ENCODE results near the gene GPR153.

GPR153 gene

DNA sequence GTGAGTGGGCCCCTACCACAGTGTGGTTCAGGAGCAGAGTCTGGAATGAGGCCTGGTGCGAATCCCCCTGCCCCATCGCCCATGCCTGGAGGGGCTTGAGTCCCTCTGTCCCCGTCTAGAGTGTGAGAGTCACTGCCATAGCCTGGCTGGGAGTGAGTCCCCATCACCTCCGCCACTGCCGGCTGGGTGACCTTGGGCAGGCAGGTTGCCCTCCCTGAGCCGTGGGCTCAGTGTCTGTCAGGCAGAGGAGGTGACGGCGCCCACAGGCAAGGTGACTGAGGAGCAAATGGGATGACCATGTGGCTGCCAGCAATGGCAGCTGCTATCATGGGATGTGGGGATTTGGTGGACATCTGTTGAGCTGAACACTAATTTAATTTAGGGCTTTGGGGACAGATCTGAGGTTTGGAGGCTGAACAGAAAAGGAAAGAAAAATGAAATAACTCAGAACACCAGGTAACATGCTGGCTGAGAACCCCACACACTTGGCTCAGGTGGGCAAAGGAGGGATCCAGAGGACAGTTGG is 38.1 kb upstream of the GPR153 start:
- Histone ChIP-seq H3K36me3 (ENCODE audit: insufficient read depth, low read length) (no peaks in the 10 kb centered on the region), H3K9ac (ENCODE audit: low read depth, low read length) (no peak overlapping the region), H3K9me3 (replicated peaks; ENCODE audit: low read length) (no peaks in the 10 kb centered on the region), H3K27me3 (ENCODE audit: control insufficient read depth, insufficient read depth, low read length) (no peaks in the 10 kb centered on the region), H3K4me1 (ENCODE audit: control insufficient read depth, insufficient read depth, low read length) (peaks cover 23% of the 10 kb centered on the region), H3K4me3 (ENCODE audit: low read length) (no peak overlapping the region), H3K4me2 (ENCODE audit: low read length) (no peak overlapping the region)

- H3K27me3 ChIP-seq (ENCODE audit: control insufficient read depth, insufficient read depth, low read length) = no peaks in the 10 kb centered on the region
- no peak overlapping the region for H3K9ac ChIP-seq (ENCODE audit: low read depth, low read length)
- H3K4me2 ChIP-seq (ENCODE audit: low read length) = no peak overlapping the region
- H3K36me3 ChIP-seq (ENCODE audit: insufficient read depth, low read length) = peaks cover 2% of the 10 kb centered on the region
- H3K4me1 ChIP-seq (ENCODE audit: control insufficient read depth, insufficient read depth, low read length) = peaks cover 26% of the 10 kb centered on the region
- no peaks in the 10 kb centered on the region for H3K9me3 ChIP-seq (replicated peaks; ENCODE audit: low read length)
- H3K4me3 ChIP-seq (ENCODE audit: low read length) = no peak overlapping the region
Measured at GRCh38 chr1:6298530-6298929, 37.6 kb upstream of the GPR153 start.

- Histone ChIP-seq H3K4me3 (ENCODE audit: low read length) (no peak overlapping the region), H3K9ac (ENCODE audit: low read depth, low read length) (no peak overlapping the region), H3K4me1 (ENCODE audit: control insufficient read depth, insufficient read depth, low read length) (peaks cover 26% of the 10 kb centered on the region), H3K27me3 (ENCODE audit: control insufficient read depth, insufficient read depth, low read length) (no peaks in the 10 kb centered on the region), H3K36me3 (ENCODE audit: insufficient read depth, low read length) (peaks cover 6% of the 10 kb centered on the region), H3K4me2 (ENCODE audit: low read length) (no peak overlapping the region), H3K9me3 (replicated peaks; ENCODE audit: low read length) (no peaks in the 10 kb centered on the region)
Measured at GRCh38 chr1:6295910-6296309, 35.0 kb upstream of the GPR153 start.

GRCh38 chr1:6294890-6295556 is 34.1 kb upstream of the GPR153 start:
- Histone ChIP-seq H3K36me3 (ENCODE audit: insufficient read depth, low read length) (peaks cover 6% of the 10 kb centered on the region), H3K4me2 (ENCODE audit: low read length) (no peak overlapping the region), H3K9me3 (replicated peaks; ENCODE audit: low read length) (no peaks in the 10 kb centered on the region), H3K4me3 (ENCODE audit: low read length) (no peak overlapping the region), H3K9ac (ENCODE audit: low read depth, low read length) (no peak overlapping the region), H3K27me3 (ENCODE audit: control insufficient read depth, insufficient read depth, low read length) (no peaks in the 10 kb centered on the region), H3K4me1 (ENCODE audit: control insufficient read depth, insufficient read depth, low read length) (peaks cover 21% of the 10 kb centered on the region)

- Histone ChIP-seq H3K9ac (ENCODE audit: low read depth, low read length) (no peak overlapping the region), H3K4me2 (ENCODE audit: low read length) (no peak overlapping the region), H3K4me3 (ENCODE audit: low read length) (no peak overlapping the region), H3K36me3 (ENCODE audit: insufficient read depth, low read length) (peaks cover 6% of the 10 kb centered on the region), H3K9me3 (replicated peaks; ENCODE audit: low read length) (no peaks in the 10 kb centered on the region), H3K4me1 (ENCODE audit: control insufficient read depth, insufficient read depth, low read length) (peaks cover 16% of the 10 kb centered on the region), H3K27me3 (ENCODE audit: control insufficient read depth, insufficient read depth, low read length) (no peaks in the 10 kb centered on the region)
Measured at GRCh38 chr1:6294080-6294889, 33.4 kb upstream of the GPR153 start.

GRCh38 chr1:6292102-6292501 is 31.2 kb upstream of the GPR153 start:
- Histone ChIP-seq H3K9ac (ENCODE audit: low read depth, low read length) (no peak overlapping the region), H3K4me1 (ENCODE audit: control insufficient read depth, insufficient read depth, low read length) (peaks cover 16% of the 10 kb centered on the region), H3K36me3 (ENCODE audit: insufficient read depth, low read length) (peaks cover 8% of the 10 kb centered on the region), H3K4me3 (ENCODE audit: low read length) (no peak overlapping the region), H3K9me3 (replicated peaks; ENCODE audit: low read length) (no peaks in the 10 kb centered on the region), H3K27me3 (ENCODE audit: control insufficient read depth, insufficient read depth, low read length) (no peaks in the 10 kb centered on the region), H3K4me2 (ENCODE audit: low read length) (no peak overlapping the region)

DNA sequence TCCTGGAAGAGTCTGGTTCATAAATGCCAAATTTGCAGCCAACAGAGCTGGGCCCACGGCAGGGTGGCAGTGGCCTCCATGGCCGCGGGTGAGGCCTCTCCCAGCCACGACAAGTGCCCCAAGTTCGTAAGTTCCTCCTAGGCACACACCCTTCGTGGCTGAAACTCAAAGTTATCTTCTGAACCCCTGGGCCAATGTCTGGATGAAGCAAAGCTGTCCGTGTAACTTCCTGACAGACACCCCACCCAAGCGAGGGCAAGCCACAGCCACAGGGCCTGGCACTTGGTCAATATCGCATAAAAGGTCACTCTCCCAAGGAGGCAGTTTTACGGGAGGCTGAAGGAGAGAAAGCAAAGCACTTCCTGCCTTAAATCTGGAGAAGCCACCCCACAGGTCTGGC is 27.8 kb upstream of the GPR153 start:
- Histone ChIP-seq H3K9ac (ENCODE audit: low read depth, low read length) (no peak overlapping the region), H3K4me1 (ENCODE audit: control insufficient read depth, insufficient read depth, low read length) (no peaks in the 10 kb centered on the region), H3K4me3 (ENCODE audit: low read length) (no peak overlapping the region), H3K4me2 (ENCODE audit: low read length) (no peak overlapping the region), H3K27me3 (ENCODE audit: control insufficient read depth, insufficient read depth, low read length) (no peaks in the 10 kb centered on the region), H3K36me3 (ENCODE audit: insufficient read depth, low read length) (peaks cover 15% of the 10 kb centered on the region), H3K9me3 (replicated peaks; ENCODE audit: low read length) (no peaks in the 10 kb centered on the region)

DNA sequence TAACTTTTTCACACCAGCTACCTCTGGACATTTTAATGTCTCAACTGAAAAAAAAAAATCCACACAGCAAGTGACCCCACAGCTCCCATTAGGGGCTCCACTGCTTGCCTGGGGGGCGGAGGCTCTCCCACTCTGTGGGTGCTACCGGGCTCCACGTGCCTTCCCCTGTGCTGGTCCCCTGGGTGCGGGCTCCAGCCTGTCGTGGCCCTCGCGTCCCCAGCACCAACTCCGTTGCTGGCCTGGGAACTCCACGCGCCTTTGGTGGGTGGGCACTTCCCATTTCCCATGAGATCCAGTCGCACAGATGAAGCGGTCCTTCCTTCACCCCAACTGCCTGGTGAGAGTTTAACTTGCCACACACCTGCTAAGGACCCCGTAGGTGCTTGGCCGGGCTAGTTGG is 27.1 kb upstream of the GPR153 start:
- peaks cover 10% of the 10 kb centered on the region for H3K36me3 ChIP-seq (ENCODE audit: insufficient read depth, low read length)
- no peak overlapping the region for H3K4me3 ChIP-seq (ENCODE audit: low read length)
- H3K4me1 ChIP-seq (ENCODE audit: control insufficient read depth, insufficient read depth, low read length) = no peaks in the 10 kb centered on the region
- no peak overlapping the region for H3K4me2 ChIP-seq (ENCODE audit: low read length)
- no peak overlapping the region for H3K9ac ChIP-seq (ENCODE audit: low read depth, low read length)
- H3K27me3 ChIP-seq (ENCODE audit: control insufficient read depth, insufficient read depth, low read length) = no peaks in the 10 kb centered on the region
- H3K9me3 ChIP-seq (replicated peaks; ENCODE audit: low read length) = no peaks in the 10 kb centered on the region

GRCh38 chr1:6287431-6287886 is 26.6 kb upstream of the GPR153 start:
- Histone ChIP-seq H3K9ac (ENCODE audit: low read depth, low read length) (no peak overlapping the region), H3K4me3 (ENCODE audit: low read length) (no peak overlapping the region), H3K4me1 (ENCODE audit: control insufficient read depth, insufficient read depth, low read length) (no peaks in the 10 kb centered on the region), H3K9me3 (replicated peaks; ENCODE audit: low read length) (no peaks in the 10 kb centered on the region), H3K4me2 (ENCODE audit: low read length) (no peak overlapping the region), H3K27me3 (ENCODE audit: control insufficient read depth, insufficient read depth, low read length) (no peaks in the 10 kb centered on the region), H3K36me3 (ENCODE audit: insufficient read depth, low read length) (peaks cover 10% of the 10 kb centered on the region)

GRCh38 chr1:6287029-6287428 is 26.1 kb upstream of the GPR153 start:
- Histone ChIP-seq H3K4me1 (ENCODE audit: control insufficient read depth, insufficient read depth, low read length) (peaks cover 2% of the 10 kb centered on the region), H3K36me3 (ENCODE audit: insufficient read depth, low read length) (peaks cover 10% of the 10 kb centered on the region), H3K9me3 (replicated peaks; ENCODE audit: low read length) (no peaks in the 10 kb centered on the region), H3K4me3 (ENCODE audit: low read length) (no peak overlapping the region), H3K27me3 (ENCODE audit: control insufficient read depth, insufficient read depth, low read length) (no peaks in the 10 kb centered on the region), H3K4me2 (ENCODE audit: low read length) (no peak overlapping the region), H3K9ac (ENCODE audit: low read depth, low read length) (no peak overlapping the region)

DNA sequence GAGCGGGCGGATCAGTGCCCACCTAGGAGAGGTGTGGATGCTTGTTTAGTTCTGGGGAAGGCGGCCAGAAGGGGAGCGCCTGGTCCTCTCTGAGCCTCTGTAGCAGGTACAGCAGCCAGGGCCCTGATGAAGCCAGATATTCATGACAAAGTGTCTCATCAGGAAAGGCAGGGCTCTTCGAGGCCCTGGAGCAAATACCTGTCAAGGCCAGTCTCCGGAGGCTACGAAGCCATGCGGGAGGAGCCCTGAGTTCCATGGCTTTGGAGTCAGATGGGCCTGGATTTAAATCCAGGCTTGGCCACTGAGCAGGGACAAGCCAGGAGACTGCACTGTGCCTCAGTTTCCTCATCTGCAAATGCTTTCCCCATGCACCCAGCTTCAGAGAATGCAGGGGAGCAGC is 25.4 kb upstream of the GPR153 start:
- Histone ChIP-seq H3K4me1 (ENCODE audit: control insufficient read depth, insufficient read depth, low read length) (peaks cover 9% of the 10 kb centered on the region), H3K4me2 (ENCODE audit: low read length) (no peak overlapping the region), H3K27me3 (ENCODE audit: control insufficient read depth, insufficient read depth, low read length) (no peaks in the 10 kb centered on the region), H3K4me3 (ENCODE audit: low read length) (no peak overlapping the region), H3K36me3 (ENCODE audit: insufficient read depth, low read length) (peaks cover 10% of the 10 kb centered on the region), H3K9me3 (replicated peaks; ENCODE audit: low read length) (no peaks in the 10 kb centered on the region), H3K9ac (ENCODE audit: low read depth, low read length) (no peak overlapping the region)
